ENCODE results near the gene DDN.

GRCh38 chr12:48981757-48982157 is 17.4 kb downstream of the DDN start:
- TF ChIP-seq, protein P1, sequence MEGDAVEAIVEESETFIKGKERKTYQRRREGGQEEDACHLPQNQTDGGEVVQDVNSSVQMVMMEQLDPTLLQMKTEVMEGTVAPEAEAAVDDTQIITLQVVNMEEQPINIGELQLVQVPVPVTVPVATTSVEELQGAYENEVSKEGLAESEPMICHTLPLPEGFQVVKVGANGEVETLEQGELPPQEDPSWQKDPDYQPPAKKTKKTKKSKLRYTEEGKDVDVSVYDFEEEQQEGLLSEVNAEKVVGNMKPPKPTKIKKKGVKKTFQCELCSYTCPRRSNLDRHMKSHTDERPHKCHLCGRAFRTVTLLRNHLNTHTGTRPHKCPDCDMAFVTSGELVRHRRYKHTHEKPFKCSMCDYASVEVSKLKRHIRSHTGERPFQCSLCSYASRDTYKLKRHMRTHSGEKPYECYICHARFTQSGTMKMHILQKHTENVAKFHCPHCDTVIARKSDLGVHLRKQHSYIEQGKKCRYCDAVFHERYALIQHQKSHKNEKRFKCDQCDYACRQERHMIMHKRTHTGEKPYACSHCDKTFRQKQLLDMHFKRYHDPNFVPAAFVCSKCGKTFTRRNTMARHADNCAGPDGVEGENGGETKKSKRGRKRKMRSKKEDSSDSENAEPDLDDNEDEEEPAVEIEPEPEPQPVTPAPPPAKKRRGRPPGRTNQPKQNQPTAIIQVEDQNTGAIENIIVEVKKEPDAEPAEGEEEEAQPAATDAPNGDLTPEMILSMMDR (IDR thresholded peaks at IDR 0.05): no peak
- no peak for TF ChIP-seq POLR2A (IDR thresholded peaks at IDR 0.05)

All from esophagus squamous epithelium (tissue), 4 donors.